ENCODE data around the gene KLK8.

The KLK8 gene

GRCh38 chr19:51001515-51001914, at the start of gene KLK8:
KLK8 (minus strand) TSS chr19:51001604; CDS start chr19:51001167, 437 bp downstream.
- no peak for DNase-seq (ENCODE audit: low read depth in 2 of 2)

- DNase-seq (ENCODE audit: low read depth in 2 of 2): no peak
Observed at GRCh38 chr19:51047031-51047335, 45.6 kb upstream of the KLK8 start.

- DNase-seq (ENCODE audit: low read depth in 2 of 2): no peak
Observed at GRCh38 chr19:51044327-51044726, 42.9 kb upstream of the KLK8 start.

GRCh38 chr19:51043497-51043896, 42.1 kb upstream of the KLK8 start:
- DNase-seq (ENCODE audit: low read depth in 2 of 2): no peak

GRCh38 chr19:51040151-51040550, 38.7 kb upstream of the KLK8 start:
- DNase-seq (ENCODE audit: low read depth in 2 of 2): no peak

GRCh38 chr19:51036519-51036918, 35.1 kb upstream of the KLK8 start:
- DNase-seq (ENCODE audit: low read depth in 2 of 2): no peak

GRCh38 chr19:51034704-51035103, 33.3 kb upstream of the KLK8 start, which contains the start of gene KLK12:
KLK12 (minus strand) TSS chr19:51035002; CDS start chr19:51034621, 381 bp downstream.
- no peak for DNase-seq (ENCODE audit: low read depth in 2 of 2)

GRCh38 chr19:51031880-51032225, 30.4 kb upstream of the KLK8 start:
- no peak for DNase-seq (ENCODE audit: low read depth in 2 of 2)

- DNase-seq (ENCODE audit: low read depth in 2 of 2): no peak
Observed at GRCh38 chr19:51031220-51031879, 29.9 kb upstream of the KLK8 start.

GRCh38 chr19:51030631-51031030, 29.2 kb upstream of the KLK8 start:
- DNase-seq (ENCODE audit: low read depth in 2 of 2): no peak

- DNase-seq (ENCODE audit: low read depth in 2 of 2): no peak
Observed at GRCh38 chr19:51029718-51030117, 28.3 kb upstream of the KLK8 start.

GRCh38 chr19:51027873-51028272, 26.5 kb upstream of the KLK8 start:
- DNase-seq (ENCODE audit: low read depth in 2 of 2): no peak

GRCh38 chr19:51027126-51027806, 25.9 kb upstream of the KLK8 start:
- DNase-seq (ENCODE audit: low read depth in 2 of 2): no peak

- DNase-seq (ENCODE audit: low read depth in 2 of 2): no peak
Observed at GRCh38 chr19:51026554-51026831, 25.1 kb upstream of the KLK8 start, which contains the start of gene KLK11. KLK11 (minus strand) TSS chr19:51026616; CDS start chr19:51025631, 985 bp downstream.

- DNase-seq (ENCODE audit: low read depth in 2 of 2): no peak
Observed at GRCh38 chr19:51025809-51026553, 24.6 kb upstream of the KLK8 start.

- DNase-seq (ENCODE audit: low read depth in 2 of 2): no peak
Observed at GRCh38 chr19:51025401-51025800, 24.0 kb upstream of the KLK8 start.

- no peak for DNase-seq (ENCODE audit: low read depth in 2 of 2)
Observed at GRCh38 chr19:51024924-51025323, 23.5 kb upstream of the KLK8 start.

GRCh38 chr19:51023946-51024345, 22.5 kb upstream of the KLK8 start:
- no peak for DNase-seq (ENCODE audit: low read depth in 2 of 2)

GRCh38 chr19:51022526-51022925, 21.1 kb upstream of the KLK8 start:
- no peak for DNase-seq (ENCODE audit: low read depth in 2 of 2)

- no peak for DNase-seq (ENCODE audit: low read depth in 2 of 2)
Observed at GRCh38 chr19:51020988-51021651, 19.7 kb upstream of the KLK8 start.

GRCh38 chr19:51019544-51019925, 18.1 kb upstream of the KLK8 start, which contains the start of gene KLK10:
KLK10 (minus strand) TSS chr19:51019709; CDS start chr19:51019130, 579 bp downstream.
- no peak for DNase-seq (ENCODE audit: low read depth in 2 of 2)

- no peak for DNase-seq (ENCODE audit: low read depth in 2 of 2)
Observed at GRCh38 chr19:51018745-51019543, 17.5 kb upstream of the KLK8 start.

Measured in stimulated activated CD8-positive, alpha-beta memory T cell treated with anti-CD3 and anti-CD28 coated beads, Interleukin-7, amount 100 ng/mL, for 4 hours (primary cell).